NCI-H2081 (cell line): ENCODE results near the gene PRAMEF20.

ENCODE experiments used
- DNase-seq, 2 experiments: peaks; one replicate each; lab custom pipeline; 2025; lab: John Stamatoyannopoulos, UW

The PRAMEF20 gene

GRCh38 chr1:13462682-13463081, 52.4 kb downstream of the PRAMEF20 start:
- DNase-seq = no peak

GRCh38 chr1:13465515-13465914, 55.3 kb downstream of the PRAMEF20 start:
- DNase-seq = no peak

- no peak for DNase-seq
Observed at GRCh38 chr1:13469343-13469742, 59.1 kb downstream of the PRAMEF20 start.
